Vagina (tissue), 2 donors: ENCODE results near the gene PHB1. TPM values are rescaled to one million over a fixed set of nuclear protein-coding genes. Genes with fewer than 3 reads are reported as not detected.
"Not testable (repeated sequence)": the region's sequence is repeated elsewhere in the genome, so short reads cannot be mapped to it uniquely, and the experiment has no call there.

Experiments used
- DNase-seq, 2 donors: peaks; one replicate each; pipeline ENCODE4 v3.0.0-alpha.2; 2017; ENCODE audit errors: extremely low spot score in 2 of 2
- H3K27ac ChIP-seq: fragments of 200-600 bp; sonication (generic); one replicate; pipeline ENCODE4 v1.5.1; 2019
- H3K27me3 ChIP-seq: fragments of 200-600 bp; sonication (generic); one replicate; pipeline ENCODE4 v1.5.1; 2019
- H3K36me3 ChIP-seq, 2 donors: fragments of 200-600 bp; sonication (generic); one replicate each; pipeline ENCODE4 v1.5.1; 2017 to 2019
- H3K4me1 ChIP-seq: fragments of 200-600 bp; sonication (generic); one replicate; pipeline ENCODE4 v1.5.1; 2019
- H3K4me3 ChIP-seq, 2 donors: fragments of 200-600 bp; sonication (generic); 1 replicate in 1 of 2; 2 replicates in 1 of 2; pipeline ENCODE4 v1.5.1; 2016 to 2019
- H3K9me3 ChIP-seq: fragments of 200-600 bp; sonication (generic); one replicate; pipeline ENCODE4 v1.5.1; 2019
- CTCF ChIP-seq, 3 experiments: fragments of 450-650 bp in 2 of 3; fragments of 200-600 bp in 1 of 3; sonication (generic) in 1 of 3; IDR thresholded peaks; one replicate each; pipeline ENCODE4 v1.5.1; 2017 to 2019; ENCODE audit warnings: antibody characterized with exemption in 3 of 3, mild to moderate bottlenecking in 2 of 3, moderate library complexity in 2 of 3
- POLR2A ChIP-seq, 2 donors: fragments of 450-650 bp; IDR thresholded peaks; one replicate each; pipeline ENCODE4 v1.6.1; 2017; ENCODE audit warnings: antibody characterized with exemption in 2 of 2, mild to moderate bottlenecking in 2 of 2, moderate library complexity in 2 of 2
- POLR2AphosphoS5 ChIP-seq, 2 donors: sonication (generic); formaldehyde crosslinking; IDR thresholded peaks; one replicate each; pipeline ENCODE4 v1.9.0; 2017; ENCODE audit warnings: antibody characterized with exemption in 2 of 2, mild to moderate bottlenecking in 2 of 2, low read depth in 1 of 2; ENCODE audit not compliant: insufficient read depth in 1 of 2
- intact Hi-C: fragments of 100-400 bp; cut with DNase I; formaldehyde crosslinking; loops from one replicate; pipeline ENCODE4 v1.15.1; 2023
- total RNA-seq: library from RNA; depleted of rRNA; stranded (reverse); fragments of >200 nt; gene quantifications from one replicate; pipeline ENCODE4 v1.2.3, GENCODE V29; 2016

PHB1 gene
- total RNA-seq, 1 donor from 2014 or later, result 58.7 TPM

GRCh38 chr17:49431743-49432142 is 17.1 kb upstream of the PHB1 start:
- H3K27me3 ChIP-seq, result no peaks in the 10 kb centered on the region
- intact Hi-C loops, result loop anchor here (5.0 kb wide), 1 partner anchor 126 kb away; no protein-coding TSS in a partner anchor
- H3K4me1 ChIP-seq, result no peaks in the 10 kb centered on the region
- H3K27ac ChIP-seq, result no peak overlapping the region
- TF ChIP-seq CTCF (IDR thresholded peaks at IDR 0.05), result no peak
- no peak for TF ChIP-seq POLR2A (IDR thresholded peaks at IDR 0.05)
- no peak for TF ChIP-seq POLR2AphosphoS5 (IDR thresholded peaks at IDR 0.05; ENCODE audit: insufficient read depth in 1 of 2, low read depth in 1 of 2)
- H3K36me3 ChIP-seq, result no peaks in the 10 kb centered on the region
- no peaks in the 10 kb centered on the region for H3K9me3 ChIP-seq
- no peak overlapping the region for H3K4me3 ChIP-seq
- no peak for DNase-seq

DNA sequence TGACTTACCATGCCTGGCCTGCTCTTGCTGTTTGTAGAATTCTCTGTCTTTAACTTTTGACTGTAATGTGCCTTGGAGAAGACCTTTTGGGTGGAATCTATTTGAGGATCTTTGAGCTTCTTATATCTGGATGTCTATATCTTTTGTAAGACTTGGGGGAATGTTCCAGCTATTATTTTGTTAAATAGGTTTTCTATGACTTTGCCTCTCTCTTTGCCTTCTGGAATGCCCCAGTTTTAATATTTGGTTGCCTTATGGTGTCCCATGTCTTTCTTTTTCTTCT is 10.3 kb upstream of the PHB1 start:
- H3K4me3 ChIP-seq, result no peak overlapping the region
- TF ChIP-seq CTCF (IDR thresholded peaks at IDR 0.05), result no peak
- TF ChIP-seq POLR2AphosphoS5 (IDR thresholded peaks at IDR 0.05; ENCODE audit: insufficient read depth in 1 of 2, low read depth in 1 of 2), result no peak
- TF ChIP-seq POLR2A (IDR thresholded peaks at IDR 0.05), result no peak
- no peak overlapping the region for H3K27ac ChIP-seq
- no peak for DNase-seq
- no peaks in the 10 kb centered on the region for H3K4me1 ChIP-seq
- H3K36me3 ChIP-seq, result no peaks in the 10 kb centered on the region
- H3K9me3 ChIP-seq, result peaks cover 9% of the 10 kb centered on the region
- intact Hi-C loops, result no loop called here
- no peaks in the 10 kb centered on the region for H3K27me3 ChIP-seq

DNA sequence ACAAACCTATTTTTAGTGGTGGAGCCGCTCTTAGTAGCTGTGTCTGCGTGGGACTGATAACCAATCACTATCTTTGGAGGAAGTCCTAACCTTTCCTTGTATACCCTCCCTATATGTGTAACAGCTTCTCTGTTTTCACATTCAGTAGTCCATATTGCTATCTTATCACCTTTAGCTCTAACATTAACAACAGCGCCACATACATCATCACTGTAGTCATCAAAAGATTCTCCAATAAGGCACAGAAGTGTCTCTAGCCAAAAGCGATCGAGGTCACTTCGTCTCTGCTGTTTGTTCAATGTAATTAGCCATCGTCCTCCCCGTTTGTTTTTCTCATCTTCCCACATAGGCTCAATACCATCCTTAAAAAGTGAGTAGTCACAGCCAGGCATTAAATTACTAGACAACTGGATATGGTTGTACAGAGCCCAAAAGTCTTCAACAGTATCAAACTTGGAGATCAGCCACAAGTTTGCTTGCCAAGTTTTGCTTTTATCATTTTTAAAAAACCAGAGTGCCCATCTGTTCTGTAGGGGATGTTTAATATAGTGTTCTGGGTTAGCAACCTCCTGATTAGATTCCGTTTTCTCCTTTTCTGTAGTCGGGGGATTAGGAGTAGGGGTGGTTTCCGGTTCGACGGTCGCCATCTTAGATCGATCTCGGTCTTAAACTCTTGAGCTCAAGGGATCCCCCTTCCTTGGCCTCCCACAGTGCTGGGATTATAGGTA is 9.8 kb upstream of the PHB1 start:
- intact Hi-C loops, result not testable (repeated sequence)

GRCh38 chr17:49422714-49423113 is 8.0 kb upstream of the PHB1 start:
- Histone ChIP-seq H3K4me3 (no peak overlapping the region), H3K27me3 (no peaks in the 10 kb centered on the region), H3K36me3 (no peaks in the 10 kb centered on the region), H3K27ac (no peak overlapping the region), H3K9me3 (peaks cover 9% of the 10 kb centered on the region), H3K4me1 (no peaks in the 10 kb centered on the region)
- TF ChIP-seq POLR2A (IDR thresholded peaks at IDR 0.05), result no peak
- TF ChIP-seq POLR2AphosphoS5 (IDR thresholded peaks at IDR 0.05; ENCODE audit: insufficient read depth in 1 of 2, low read depth in 1 of 2), result no peak
- no peak for TF ChIP-seq CTCF (IDR thresholded peaks at IDR 0.05)
- DNase-seq, result no peak
- intact Hi-C loops, result no loop called here

More for the DNA sequence above, 9.8 kb upstream of the PHB1 start:
- H3K4me1 ChIP-seq, H3K27ac ChIP-seq, H3K9me3 ChIP-seq, DNase-seq, H3K36me3 ChIP-seq, H3K27me3 ChIP-seq, H3K4me3 ChIP-seq: not testable (repeated sequence)

DNA sequence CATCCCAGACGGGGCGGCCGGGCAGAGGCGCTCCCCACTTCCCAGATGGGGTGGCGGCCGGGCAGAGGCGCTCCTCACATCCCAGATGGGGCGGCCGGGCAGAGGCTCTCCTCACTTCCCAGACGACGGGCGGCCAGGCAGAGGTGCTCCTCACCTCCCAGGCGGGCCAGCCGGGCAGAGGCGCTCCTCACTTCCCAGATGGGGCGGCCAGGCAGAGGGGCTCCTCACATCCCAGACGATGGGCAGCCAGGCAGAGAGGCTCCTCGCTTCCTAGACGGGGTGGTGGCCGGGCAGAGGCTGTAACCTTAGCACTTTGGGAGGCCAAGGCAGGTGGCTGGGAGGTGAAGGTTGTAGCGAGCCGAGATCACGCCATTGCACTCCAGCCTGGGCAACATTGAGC is 5.1 kb upstream of the PHB1 start:
- H3K4me1 ChIP-seq, H3K4me3 ChIP-seq, DNase-seq, intact Hi-C loops, H3K27me3 ChIP-seq, H3K9me3 ChIP-seq, H3K27ac ChIP-seq, H3K36me3 ChIP-seq: not testable (repeated sequence)

- H3K9me3 ChIP-seq, intact Hi-C loops, DNase-seq, H3K4me1 ChIP-seq, H3K27me3 ChIP-seq, H3K27ac ChIP-seq, H3K36me3 ChIP-seq, H3K4me3 ChIP-seq: not testable (repeated sequence)
Measured at GRCh38 chr17:49418754-49419740, 4.4 kb upstream of the PHB1 start.
